K562 (cell line): ENCODE measurements around the gene SLC6A14. TPM values are rescaled to one million over a fixed set of nuclear protein-coding genes. Genes with fewer than 3 reads are reported as not detected.
A peak's percentile ranks its signal among the peaks of the same experiment; 100 is the strongest.

Experiments
- ATAC-seq: fragments of 200-7000 bp; cut with Tn5 transposase; 3 replicates; pipeline ENCODE4 v1.9.1; 2020; ENCODE audit warnings: moderate library complexity
- BruUV-seq: library from RNA; stranded (reverse); fragments of 400-500 nt; replicated peaks from 2 replicates; lab custom pipeline; 2021; lab: Mats Ljungman, UMichigan
- CTCF ChIA-PET: fragments of 300-600 bp; formaldehyde crosslinking; extraction: SDS; loops from one replicate; lab custom pipeline; 2021; ENCODE audit warnings: low intra/inter-chr PET ratio; lab: Yijun Ruan, JAX
- POLR2A ChIA-PET: fragments of 300-600, 350-650 bp; sonication (Branson Sonifier 250); formaldehyde crosslinking; extraction: SDS; loops from one replicate; lab custom pipeline; 2021; ENCODE audit warnings: antibody characterized with exemption, inconsistent platforms; lab: Yijun Ruan, JAX
- DNase-seq, 4 experiments: peaks; one replicate each; pipeline versions ENCODE4 v3.0.0 to v3.0.0-alpha.2; 2011 to 2018; ENCODE audit warnings: low spot score in 3 of 4, mixed read lengths in 3 of 4; ENCODE audit errors: extremely low read depth in 1 of 4
- FAIRE-seq: peaks from 2 replicates; lab custom pipeline; 2011; peaks lifted over from hg19 to GRCh38; lab: Jason Lieb, UNC
- H2AFZ ChIP-seq: 2 replicates; pipeline ENCODE4 v1.6.0; 2011; ENCODE audit warnings: low read depth, low read length, control low read depth, inconsistent platforms
- H3K27ac ChIP-seq: fragments of 200-600 bp; 3 replicates; pipeline ENCODE4 v1.8.0; 2011; ENCODE audit warnings: low read depth, mild to moderate bottlenecking, control low read depth, inconsistent platforms, low read length, moderate library complexity, mixed read lengths; ENCODE audit errors: extremely low read depth
- H3K27me3 ChIP-seq, 2 experiments: fragments of 300-600 bp in 1 of 2; 2 replicates in 1 of 2; 3 replicates in 1 of 2; pipeline versions ENCODE4 v1.6.0 to v1.8.0; 2011; ENCODE audit warnings: inconsistent platforms in 2 of 2, low read length in 2 of 2, mild to moderate bottlenecking in 1 of 2, mixed read lengths in 1 of 2, moderate library complexity in 1 of 2; ENCODE audit not compliant: control insufficient read depth in 2 of 2, insufficient read depth in 2 of 2
- H3K36me3 ChIP-seq: fragments of 300-600 bp; 3 replicates; pipeline ENCODE4 v1.8.0; 2011; ENCODE audit warnings: mild to moderate bottlenecking, low read length, inconsistent platforms; ENCODE audit not compliant: control insufficient read depth, insufficient read depth
- H3K4me1 ChIP-seq, 2 experiments: fragments of 200-600 bp in 1 of 2; replicated peaks in 1 of 2; 2 replicates in 1 of 2; 3 replicates in 1 of 2; pipeline versions ENCODE4 v1.5.1 to v1.8.0; 2011; ENCODE audit warnings: inconsistent platforms in 2 of 2, low read length in 2 of 2, mild to moderate bottlenecking in 1 of 2, mixed read lengths in 1 of 2, moderate library complexity in 1 of 2; ENCODE audit not compliant: control insufficient read depth in 2 of 2, insufficient read depth in 2 of 2
- H3K4me2 ChIP-seq: 2 replicates; pipeline ENCODE4 v1.6.1; 2011; ENCODE audit warnings: low read length, control low read depth, inconsistent platforms, mixed read lengths; ENCODE audit not compliant: insufficient read depth
- H3K4me3 ChIP-seq: fragments of 200-600 bp; sonication (generic), shearing (Covaris generic); 2 replicates; pipeline ENCODE4 v1.5.1; 2016; ENCODE audit warnings: control low read depth, inconsistent platforms
- H3K79me2 ChIP-seq: fragments of 200-600 bp; 3 replicates; pipeline ENCODE4 v1.8.0; 2011; ENCODE audit warnings: low read length, inconsistent platforms; ENCODE audit not compliant: control insufficient read depth, insufficient read depth
- H3K9ac ChIP-seq, 2 experiments: 2 replicates each; pipeline versions ENCODE4 v1.6.0 to v1.6.1; 2011; ENCODE audit warnings: low read depth in 2 of 2, low read length in 2 of 2, control low read depth in 1 of 2, inconsistent platforms in 1 of 2, mild to moderate bottlenecking in 1 of 2, mixed read lengths in 1 of 2; ENCODE audit not compliant: insufficient read depth in 1 of 2
- H3K9me1 ChIP-seq: one replicate; pipeline ENCODE4 v1.6.0; 2011; ENCODE audit warnings: inconsistent platforms, mild to moderate bottlenecking, low read length, moderate library complexity; ENCODE audit not compliant: control insufficient read depth, insufficient read depth
- H3K9me3 ChIP-seq: replicated peaks from 2 replicates; pipeline ENCODE4 v1.5.1; 2011; ENCODE audit warnings: low read depth, low read length, inconsistent platforms; ENCODE audit not compliant: control insufficient read depth, insufficient read depth
- H4K20me1 ChIP-seq: replicated peaks from 2 replicates; pipeline ENCODE4 v1.6.1; 2011; ENCODE audit warnings: low read length, inconsistent platforms, mixed read lengths; ENCODE audit not compliant: control insufficient read depth, insufficient read depth
- CAMTA2 ChIP-seq: fragments of 250-450 bp; sonication (Bioruptor Pico); conservative IDR thresholded peaks from 2 replicates; pipeline ENCODE4 v1.5.1; 2022
- CBX5 ChIP-seq: IDR thresholded peaks from 2 replicates; pipeline ENCODE4 v1.6.1; 2014; ENCODE audit warnings: low read depth, borderline replicate concordance
- EWSR1 ChIP-seq: fragments of 450-650 bp; IDR thresholded peaks from 2 replicates; pipeline ENCODE4 v1.6.1; 2018; ENCODE audit warnings: borderline replicate concordance, mild to moderate bottlenecking, low read depth, moderate library complexity; ENCODE audit not compliant: partially characterized antibody
- MAFK ChIP-seq: IDR thresholded peaks from 2 replicates; pipeline ENCODE4 v1.6.1; 2011; ENCODE audit warnings: low read length, improper control_type of control experiment
- PHB2 ChIP-seq: fragments of 450-650 bp; IDR thresholded peaks from 2 replicates; pipeline ENCODE4 v1.6.1; 2017; ENCODE audit warnings: low read depth
- RAD51 ChIP-seq: fragments of 450-650 bp; IDR thresholded peaks from 2 replicates; pipeline ENCODE4 v1.7.1; 2016; ENCODE audit warnings: low read depth, mild to moderate bottlenecking, borderline replicate concordance
- ZNF143 ChIP-seq: sonication (generic); formaldehyde crosslinking; IDR thresholded peaks from 2 replicates; pipeline ENCODE4 v1.9.0; 2022; ENCODE audit warnings: mild to moderate bottlenecking, missing genetic modification reagents
- WGBS: fragments of 100-300 bp; shearing (Covaris generic); methylation state at CpG from one replicate; pipeline ENCODE4 v1.1.6; 2016; ENCODE audit warnings: low coverage, mixed read lengths; ENCODE audit not compliant: insufficient coverage; ENCODE audit errors: missing lambda C conversion rate; 5-methylcytosine and 5-hydroxymethylcytosine counted together
- in situ Hi-C: fragments of 300-500 bp; cut with MboI; formaldehyde crosslinking; loops from 4 replicates; pipeline ENCODE4 v1.15.0; 2018; ENCODE audit warnings: inconsistent platforms, mixed read lengths
- intact Hi-C: fragments of 100-400 bp; cut with micrococcal nuclease; formaldehyde crosslinking; loops from 2 replicates; pipeline ENCODE4 v1.14.2; 2022
- polyA plus RNA-seq, 8 experiments: library from polyadenylated mRNA; depleted of rRNA in 4 of 8; stranded (reverse) in 5 of 8; unstranded in 3 of 8; fragments of >200 nt; fragmentation: Nextera tagmentation in 2 of 8; fragmentation: Illumina TruSeq in 1 of 8; extraction: Ambion mirVana in 2 of 8; extraction: Trizol in 1 of 8; gene quantifications; 2 replicates each; pipeline versions ENCODE4 v1.2.1 to v1.2.3, GENCODE V29; 2011 to 2014; ENCODE audit warnings: inconsistent platforms in 1 of 8, missing spikeins in 1 of 8
- total RNA-seq, 7 experiments: library from RNA; depleted of rRNA in 6 of 7; stranded (reverse); fragments of >200 nt in 6 of 7; fragmentation: Illumina TruSeq in 2 of 7; extraction: Trizol in 2 of 7; gene quantifications; 2 replicates each; pipeline versions ENCODE4 v1.2.1 to v1.2.3, GENCODE V29; 2011 to 2021; ENCODE audit warnings: low replicate concordance in 1 of 7

Gene SLC6A14
- total and polyA plus RNA-seq, 9 of the 15 experiments (the other 6 are each of a cell fraction or from before 2014, with no cell fraction given), result 0.04 TPM; not detected in 8

DNA sequence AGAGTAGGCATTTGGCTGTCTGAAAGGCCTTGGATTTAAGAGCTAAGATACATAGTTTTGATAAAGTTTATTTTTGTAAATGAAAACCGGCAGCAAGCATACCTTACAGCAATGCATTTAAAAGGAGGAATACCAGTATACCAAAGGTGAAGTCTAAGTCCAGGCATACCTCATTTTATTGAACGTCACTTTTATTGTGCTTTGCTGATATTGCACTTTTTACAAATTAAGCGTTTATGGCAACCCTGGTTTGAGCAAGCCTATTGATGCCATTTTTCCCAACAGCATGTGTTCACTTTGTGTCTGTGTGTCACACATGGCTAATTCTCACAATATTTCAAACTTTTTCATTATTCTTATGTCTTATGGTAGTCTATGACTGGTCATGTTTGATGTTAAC, 8.4 kb upstream of the SLC6A14 start:
- WGBS, result 4% methylated on average over 3 of the region's 3 CpGs
- no peak overlapping the region for H2AFZ ChIP-seq
- no peaks in the 10 kb centered on the region for H3K36me3 ChIP-seq
- no peak overlapping the region for H3K4me2 ChIP-seq
- H3K4me3 ChIP-seq, result no peak overlapping the region
- H4K20me1 ChIP-seq, result no peaks in the 10 kb centered on the region
- no peak overlapping the region for H3K27ac ChIP-seq
- CTCF ChIA-PET, result no interaction called here
- H3K4me1 ChIP-seq, result no peaks in the 10 kb centered on the region
- FAIRE-seq (no peak), ATAC-seq (no peak), DNase-seq (no peak)
- H3K79me2 ChIP-seq, result no peaks in the 10 kb centered on the region
- POLR2A ChIA-PET, result no interaction called here
- no peak overlapping the region for H3K9ac ChIP-seq
- no TSS peak for BruUV-seq
- no peaks in the 10 kb centered on the region for H3K9me1 ChIP-seq
- TF ChIP-seq MAFK, result 0 out of 2 replicates have a peak, but pooled peaks have one; percentile 24
- no peak for TF ChIP-seq ZNF143 (CRISPR knock-in tag)
- intact Hi-C loops (no loop called here), in situ Hi-C loops (no loop called here)
- H3K27me3 ChIP-seq, result no peaks in the 10 kb centered on the region
- no peaks in the 10 kb centered on the region for H3K9me3 ChIP-seq

GRCh38 chrX:116435597-116435996, 809 bp upstream of the SLC6A14 start:
- H3K9me1 ChIP-seq, result no peaks in the 10 kb centered on the region
- POLR2A ChIA-PET, result no interaction called here
- CTCF ChIA-PET, result no interaction called here
- no peaks in the 10 kb centered on the region for H3K36me3 ChIP-seq
- FAIRE-seq (no peak), DNase-seq (no peak), ATAC-seq (no peak)
- H3K27ac ChIP-seq, result no peak overlapping the region
- H3K4me3 ChIP-seq, result no peak overlapping the region
- H3K79me2 ChIP-seq, result no peaks in the 10 kb centered on the region
- H3K9ac ChIP-seq, result no peak overlapping the region
- intact Hi-C loops (no loop called here), in situ Hi-C loops (no loop called here)
- H3K4me1 ChIP-seq, result no peaks in the 10 kb centered on the region
- BruUV-seq, result no TSS peak
- H4K20me1 ChIP-seq, result no peaks in the 10 kb centered on the region
- no peaks in the 10 kb centered on the region for H3K27me3 ChIP-seq
- H2AFZ ChIP-seq, result no peak overlapping the region
- H3K9me3 ChIP-seq, result no peaks in the 10 kb centered on the region
- TF ChIP-seq EWSR1 (no peak), CAMTA2 (CRISPR knock-in tag) (no peak), CBX5 (no peak), RAD51 (no peak), PHB2 (no peak)
- no peak overlapping the region for H3K4me2 ChIP-seq
